HepG2 (cell line): ENCODE measurements around the gene ABCA4. TPM values are rescaled to one million over a fixed set of nuclear protein-coding genes. Genes with fewer than 3 reads are reported as not detected.
A peak's percentile ranks its signal among the peaks of the same experiment; 100 is the strongest.

Source experiments
- CHD4 ChIP-seq: fragments of 200-600 bp; sonication (generic); IDR thresholded peaks from 2 replicates; pipeline ENCODE4 v1.7.0; 2017; ENCODE audit warnings: mild to moderate bottlenecking, low read length, borderline replicate concordance
- FOXA3 ChIP-seq: IDR thresholded peaks from 2 replicates; pipeline ENCODE4 v1.6.1; 2016; ENCODE audit warnings: missing genetic modification reagents, missing compliant biosample characterization
- HDAC2 ChIP-seq: sonication (generic); formaldehyde crosslinking; IDR thresholded peaks from 2 replicates; pipeline ENCODE4 v1.4.0; 2020; ENCODE audit warnings: missing genetic modification reagents
- KDM2A ChIP-seq: sonication (generic); formaldehyde crosslinking; IDR thresholded peaks from 2 replicates; pipeline ENCODE4 v1.4.0; 2020; ENCODE audit warnings: low read depth, missing genetic modification reagents, borderline replicate concordance
- MTF1 ChIP-seq: sonication (generic); formaldehyde crosslinking; IDR thresholded peaks from 2 replicates; pipeline ENCODE4 v1.5.0; 2020; ENCODE audit warnings: missing genetic modification reagents
- NKX3-1 ChIP-seq: sonication (generic); formaldehyde crosslinking; IDR thresholded peaks from 2 replicates; pipeline ENCODE4 v1.5.0; 2020; ENCODE audit warnings: missing genetic modification reagents
- POLR2AphosphoS5 ChIP-seq: IDR thresholded peaks from 2 replicates; pipeline ENCODE4 v1.6.1; 2012; ENCODE audit warnings: low read depth, low read length
- RFX3 ChIP-seq: IDR thresholded peaks from 2 replicates; pipeline ENCODE4 v1.6.1; 2016; ENCODE audit warnings: missing biosample characterization, missing genetic modification reagents
- SSRP1 ChIP-seq: IDR thresholded peaks from 2 replicates; pipeline ENCODE4 v1.6.1; 2016; ENCODE audit warnings: control low read depth
- SUZ12 ChIP-seq: fragments of 150-350 bp; IDR thresholded peaks from 2 replicates; pipeline ENCODE4 v1.6.1; 2014; ENCODE audit warnings: low read depth, low read length
- TARDBP ChIP-seq: sonication (generic); formaldehyde crosslinking; IDR thresholded peaks from 2 replicates; pipeline ENCODE4 v1.8.0; 2022; ENCODE audit warnings: mild to moderate bottlenecking, missing genetic modification reagents
- THAP11 ChIP-seq: IDR thresholded peaks from 2 replicates; pipeline ENCODE4 v1.6.1; 2016; ENCODE audit warnings: missing biosample characterization, missing genetic modification reagents
- ZEB1 ChIP-seq: IDR thresholded peaks from 2 replicates; pipeline ENCODE4 v1.6.1; 2012; ENCODE audit warnings: mild to moderate bottlenecking, low read depth, inconsistent platforms; ENCODE audit not compliant: insufficient replicate concordance
- ZNF138 ChIP-seq: sonication (generic); formaldehyde crosslinking; IDR thresholded peaks from 2 replicates; pipeline ENCODE4 v1.5.0; 2020; ENCODE audit warnings: mild to moderate bottlenecking, low read depth, missing genetic modification reagents
- ZNF629 ChIP-seq: sonication (generic); formaldehyde crosslinking; conservative IDR thresholded peaks from 2 replicates; pipeline ENCODE4 v1.5.0; 2020; ENCODE audit warnings: missing genetic modification reagents
- ZNF639 ChIP-seq: conservative IDR thresholded peaks from 2 replicates; pipeline ENCODE4 v1.6.1; 2018; ENCODE audit warnings: missing genetic modification reagents
- ZNF713 ChIP-seq: sonication (generic); formaldehyde crosslinking; IDR thresholded peaks from 2 replicates; pipeline ENCODE4 v1.4.0; 2020; ENCODE audit warnings: mild to moderate bottlenecking, missing genetic modification reagents
- polyA plus RNA-seq, 8 experiments: library from polyadenylated mRNA; depleted of rRNA in 3 of 8; stranded (reverse) in 7 of 8; unstranded in 1 of 8; fragments of >200 nt; fragmentation: Illumina TruSeq in 4 of 8; extraction: Trizol in 4 of 8; gene quantifications; 2 replicates each; pipeline versions ENCODE4 v1.2.1 to v1.2.3, GENCODE V29; 2011 to 2016; ENCODE audit warnings: low read depth in 4 of 8, missing spikeins in 1 of 8, mixed read lengths in 1 of 8; ENCODE audit not compliant: insufficient read depth in 1 of 8
- total RNA-seq, 5 experiments: library from RNA; depleted of rRNA; stranded (reverse); fragments of >200 nt; fragmentation: Illumina TruSeq; extraction: Trizol; gene quantifications; 2 replicates each; pipeline ENCODE4 v1.2.3, GENCODE V29; 2016; ENCODE audit warnings: low read depth in 1 of 5
- TF ChIP-seq, protein P1 (sequence below): sonication (generic); formaldehyde crosslinking; IDR thresholded peaks from 2 replicates; pipeline ENCODE4 v1.9.0; 2022; ENCODE audit warnings: low read depth, missing genetic modification reagents
- TF ChIP-seq, protein P2 (sequence below): sonication (generic); formaldehyde crosslinking; IDR thresholded peaks from 2 replicates; pipeline ENCODE4 v1.4.0; 2020; ENCODE audit warnings: mild to moderate bottlenecking, low read depth, missing genetic modification reagents
- TF ChIP-seq, protein P3 (sequence below): sonication (generic); formaldehyde crosslinking; IDR thresholded peaks from 2 replicates; pipeline ENCODE4 v1.4.0; 2020; ENCODE audit warnings: missing genetic modification reagents
- TF ChIP-seq, protein P4 (sequence below): sonication (generic); formaldehyde crosslinking; IDR thresholded peaks from 2 replicates; pipeline ENCODE4 v1.4.0; 2020; ENCODE audit warnings: missing genetic modification reagents, borderline replicate concordance

The ABCA4 gene
- total and polyA plus RNA-seq, 2 of the 13 experiments (the other 11 are each of a cell fraction or from before 2014, with no cell fraction given) = 0.24 to 0.67 TPM

DNA sequence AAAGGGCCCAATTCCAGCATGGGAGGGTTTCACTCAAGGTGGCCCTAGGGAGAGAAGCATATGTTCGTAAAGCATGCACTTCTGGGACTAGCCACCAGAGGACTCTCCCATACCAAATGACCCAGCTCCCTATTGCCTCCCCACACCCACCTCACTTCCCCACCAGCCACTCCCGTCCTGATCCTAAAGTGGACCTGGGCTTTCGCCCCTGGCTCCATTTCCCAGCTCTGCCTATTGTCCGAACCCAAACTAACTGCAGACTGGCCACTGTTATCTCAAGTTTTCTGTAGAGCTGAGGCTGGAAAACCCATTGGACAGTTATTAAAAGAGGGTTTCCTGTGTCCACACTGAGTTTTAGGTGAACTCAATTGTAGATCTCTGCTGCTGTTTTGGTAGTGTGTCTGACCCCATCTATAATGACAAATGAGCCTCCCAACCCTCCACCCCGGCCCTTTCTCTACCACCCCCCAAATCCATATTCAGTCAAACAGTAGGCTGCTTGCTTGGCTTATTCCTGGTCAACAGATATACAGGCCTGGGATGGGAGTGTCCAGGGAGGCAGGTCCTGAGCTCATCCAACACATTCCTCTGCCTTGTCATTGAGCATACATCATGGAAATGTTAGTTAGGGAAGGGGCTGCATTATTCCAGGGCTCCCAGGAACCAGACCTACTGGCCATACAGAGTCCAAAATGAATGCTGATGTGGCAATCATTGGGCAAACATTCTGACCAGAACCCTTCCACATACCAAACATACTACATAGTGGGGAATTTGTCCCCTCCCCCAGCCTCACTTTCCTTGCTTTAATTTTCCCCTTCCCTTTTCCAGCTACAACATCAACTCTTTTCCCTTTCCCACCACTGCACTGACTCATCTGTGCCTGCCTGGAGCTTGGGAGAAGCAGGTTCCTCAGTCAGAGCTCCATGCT lies 59.2 kb downstream of the ABCA4 start (continued):
- no peak for TF ChIP-seq ZNF639 (CRISPR knock-in tag)
- peak; percentile 67 for TF ChIP-seq FOXA3
- peak; percentile 39; the same call in 1 of the 2 replicates for TF ChIP-seq ZNF629 (CRISPR knock-in tag)
- TF ChIP-seq ZEB1 = no peak
- TF ChIP-seq, protein P1, sequence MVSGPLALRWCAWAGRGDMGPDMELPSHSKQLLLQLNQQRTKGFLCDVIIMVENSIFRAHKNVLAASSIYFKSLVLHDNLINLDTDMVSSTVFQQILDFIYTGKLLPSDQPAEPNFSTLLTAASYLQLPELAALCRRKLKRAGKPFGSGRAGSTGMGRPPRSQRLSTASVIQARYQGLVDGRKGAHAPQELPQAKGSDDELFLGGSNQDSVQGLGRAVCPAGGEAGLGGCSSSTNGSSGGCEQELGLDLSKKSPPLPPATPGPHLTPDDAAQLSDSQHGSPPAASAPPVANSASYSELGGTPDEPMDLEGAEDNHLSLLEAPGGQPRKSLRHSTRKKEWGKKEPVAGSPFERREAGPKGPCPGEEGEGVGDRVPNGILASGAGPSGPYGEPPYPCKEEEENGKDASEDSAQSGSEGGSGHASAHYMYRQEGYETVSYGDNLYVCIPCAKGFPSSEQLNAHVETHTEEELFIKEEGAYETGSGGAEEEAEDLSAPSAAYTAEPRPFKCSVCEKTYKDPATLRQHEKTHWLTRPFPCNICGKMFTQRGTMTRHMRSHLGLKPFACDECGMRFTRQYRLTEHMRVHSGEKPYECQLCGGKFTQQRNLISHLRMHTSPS (CRISPR knock-in tag) = no peak
- TF ChIP-seq ZNF138 (CRISPR knock-in tag) = no peak
- TF ChIP-seq HDAC2 (CRISPR knock-in tag) = 0 out of 2 replicates have a peak, but pooled peaks have one; percentile 9
- TF ChIP-seq KDM2A (CRISPR knock-in tag) = peak; percentile 30; the same call in 1 of the 2 replicates
- no peak for TF ChIP-seq CHD4
- TF ChIP-seq NKX3-1 = no peak
- TF ChIP-seq SSRP1 (CRISPR knock-in tag) = no peak
- 0 out of 2 replicates have a peak, but pooled peaks have one; percentile 37 for TF ChIP-seq THAP11
- TF ChIP-seq, protein P2, sequence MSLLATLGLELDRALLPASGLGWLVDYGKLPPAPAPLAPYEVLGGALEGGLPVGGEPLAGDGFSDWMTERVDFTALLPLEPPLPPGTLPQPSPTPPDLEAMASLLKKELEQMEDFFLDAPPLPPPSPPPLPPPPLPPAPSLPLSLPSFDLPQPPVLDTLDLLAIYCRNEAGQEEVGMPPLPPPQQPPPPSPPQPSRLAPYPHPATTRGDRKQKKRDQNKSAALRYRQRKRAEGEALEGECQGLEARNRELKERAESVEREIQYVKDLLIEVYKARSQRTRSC = no peak
- TF ChIP-seq ZNF713 = no peak
- no peak for TF ChIP-seq SUZ12
- TF ChIP-seq, protein P3, sequence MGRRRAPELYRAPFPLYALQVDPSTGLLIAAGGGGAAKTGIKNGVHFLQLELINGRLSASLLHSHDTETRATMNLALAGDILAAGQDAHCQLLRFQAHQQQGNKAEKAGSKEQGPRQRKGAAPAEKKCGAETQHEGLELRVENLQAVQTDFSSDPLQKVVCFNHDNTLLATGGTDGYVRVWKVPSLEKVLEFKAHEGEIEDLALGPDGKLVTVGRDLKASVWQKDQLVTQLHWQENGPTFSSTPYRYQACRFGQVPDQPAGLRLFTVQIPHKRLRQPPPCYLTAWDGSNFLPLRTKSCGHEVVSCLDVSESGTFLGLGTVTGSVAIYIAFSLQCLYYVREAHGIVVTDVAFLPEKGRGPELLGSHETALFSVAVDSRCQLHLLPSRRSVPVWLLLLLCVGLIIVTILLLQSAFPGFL = no peak
- no peak for TF ChIP-seq RFX3 (CRISPR knock-in tag)
- TF ChIP-seq POLR2AphosphoS5 = no peak
- no peak for TF ChIP-seq MTF1
- peak; percentile 75 for TF ChIP-seq TARDBP (CRISPR knock-in tag)
- TF ChIP-seq, protein P4, sequence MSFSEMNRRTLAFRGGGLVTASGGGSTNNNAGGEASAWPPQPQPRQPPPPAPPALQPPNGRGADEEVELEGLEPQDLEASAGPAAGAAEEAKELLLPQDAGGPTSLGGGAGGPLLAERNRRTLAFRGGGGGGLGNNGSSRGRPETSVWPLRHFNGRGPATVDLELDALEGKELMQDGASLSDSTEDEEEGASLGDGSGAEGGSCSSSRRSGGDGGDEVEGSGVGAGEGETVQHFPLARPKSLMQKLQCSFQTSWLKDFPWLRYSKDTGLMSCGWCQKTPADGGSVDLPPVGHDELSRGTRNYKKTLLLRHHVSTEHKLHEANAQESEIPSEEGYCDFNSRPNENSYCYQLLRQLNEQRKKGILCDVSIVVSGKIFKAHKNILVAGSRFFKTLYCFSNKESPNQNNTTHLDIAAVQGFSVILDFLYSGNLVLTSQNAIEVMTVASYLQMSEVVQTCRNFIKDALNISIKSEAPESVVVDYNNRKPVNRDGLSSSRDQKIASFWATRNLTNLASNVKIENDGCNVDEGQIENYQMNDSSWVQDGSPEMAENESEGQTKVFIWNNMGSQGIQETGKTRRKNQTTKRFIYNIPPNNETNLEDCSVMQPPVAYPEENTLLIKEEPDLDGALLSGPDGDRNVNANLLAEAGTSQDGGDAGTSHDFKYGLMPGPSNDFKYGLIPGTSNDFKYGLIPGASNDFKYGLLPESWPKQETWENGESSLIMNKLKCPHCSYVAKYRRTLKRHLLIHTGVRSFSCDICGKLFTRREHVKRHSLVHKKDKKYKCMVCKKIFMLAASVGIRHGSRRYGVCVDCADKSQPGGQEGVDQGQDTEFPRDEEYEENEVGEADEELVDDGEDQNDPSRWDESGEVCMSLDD (CRISPR knock-in tag) = no peak
